DND-41 (cell line): ENCODE results near the gene ZNF827.

ENCODE experiments used
- EZH2 ChIP-seq: IDR thresholded peaks from 3 replicates; pipeline ENCODE4 v1.6.1; 2012; ENCODE audit warnings: borderline replicate concordance, low read depth, mild to moderate bottlenecking, moderate library complexity, low read length, inconsistent platforms; ENCODE audit not compliant: severe bottlenecking
- TF ChIP-seq, protein P1 (sequence below): IDR thresholded peaks from 2 replicates; pipeline ENCODE4 v1.5.1; 2012; ENCODE audit warnings: borderline replicate concordance, low read length, moderate library complexity, mild to moderate bottlenecking; ENCODE audit not compliant: poor library complexity, severe bottlenecking; ENCODE audit errors: extremely low read depth

DNA sequence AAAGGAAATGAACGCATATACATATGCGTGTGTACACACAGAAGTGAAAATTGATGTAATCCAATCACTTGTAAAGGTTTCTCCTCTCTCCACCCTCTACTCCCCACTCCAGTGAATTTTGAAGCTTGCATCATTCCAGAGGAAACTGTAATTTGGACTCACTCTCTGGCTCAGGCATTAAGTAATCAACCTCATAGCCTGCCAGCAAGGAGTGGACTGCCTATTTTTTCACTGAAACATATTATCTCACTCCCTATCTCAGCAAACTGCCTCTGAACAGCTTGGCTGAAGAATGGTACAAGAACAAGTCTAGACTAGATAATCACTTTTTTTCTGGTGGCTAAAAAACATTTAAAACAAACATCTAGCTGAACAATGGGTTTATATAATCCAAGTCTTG, 134.5 kb downstream of the ZNF827 start:
- TF ChIP-seq, protein P1, sequence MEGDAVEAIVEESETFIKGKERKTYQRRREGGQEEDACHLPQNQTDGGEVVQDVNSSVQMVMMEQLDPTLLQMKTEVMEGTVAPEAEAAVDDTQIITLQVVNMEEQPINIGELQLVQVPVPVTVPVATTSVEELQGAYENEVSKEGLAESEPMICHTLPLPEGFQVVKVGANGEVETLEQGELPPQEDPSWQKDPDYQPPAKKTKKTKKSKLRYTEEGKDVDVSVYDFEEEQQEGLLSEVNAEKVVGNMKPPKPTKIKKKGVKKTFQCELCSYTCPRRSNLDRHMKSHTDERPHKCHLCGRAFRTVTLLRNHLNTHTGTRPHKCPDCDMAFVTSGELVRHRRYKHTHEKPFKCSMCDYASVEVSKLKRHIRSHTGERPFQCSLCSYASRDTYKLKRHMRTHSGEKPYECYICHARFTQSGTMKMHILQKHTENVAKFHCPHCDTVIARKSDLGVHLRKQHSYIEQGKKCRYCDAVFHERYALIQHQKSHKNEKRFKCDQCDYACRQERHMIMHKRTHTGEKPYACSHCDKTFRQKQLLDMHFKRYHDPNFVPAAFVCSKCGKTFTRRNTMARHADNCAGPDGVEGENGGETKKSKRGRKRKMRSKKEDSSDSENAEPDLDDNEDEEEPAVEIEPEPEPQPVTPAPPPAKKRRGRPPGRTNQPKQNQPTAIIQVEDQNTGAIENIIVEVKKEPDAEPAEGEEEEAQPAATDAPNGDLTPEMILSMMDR, result no peak
- no peak for TF ChIP-seq EZH2
